SW480 (cell line): ENCODE measurements around the gene COL5A1.

ENCODE experiments used
- DNase-seq: peaks from one replicate; pipeline ENCODE4 v3.0.0-alpha.2; 2016; ENCODE audit warnings: low spot score

Gene COL5A1

DNA sequence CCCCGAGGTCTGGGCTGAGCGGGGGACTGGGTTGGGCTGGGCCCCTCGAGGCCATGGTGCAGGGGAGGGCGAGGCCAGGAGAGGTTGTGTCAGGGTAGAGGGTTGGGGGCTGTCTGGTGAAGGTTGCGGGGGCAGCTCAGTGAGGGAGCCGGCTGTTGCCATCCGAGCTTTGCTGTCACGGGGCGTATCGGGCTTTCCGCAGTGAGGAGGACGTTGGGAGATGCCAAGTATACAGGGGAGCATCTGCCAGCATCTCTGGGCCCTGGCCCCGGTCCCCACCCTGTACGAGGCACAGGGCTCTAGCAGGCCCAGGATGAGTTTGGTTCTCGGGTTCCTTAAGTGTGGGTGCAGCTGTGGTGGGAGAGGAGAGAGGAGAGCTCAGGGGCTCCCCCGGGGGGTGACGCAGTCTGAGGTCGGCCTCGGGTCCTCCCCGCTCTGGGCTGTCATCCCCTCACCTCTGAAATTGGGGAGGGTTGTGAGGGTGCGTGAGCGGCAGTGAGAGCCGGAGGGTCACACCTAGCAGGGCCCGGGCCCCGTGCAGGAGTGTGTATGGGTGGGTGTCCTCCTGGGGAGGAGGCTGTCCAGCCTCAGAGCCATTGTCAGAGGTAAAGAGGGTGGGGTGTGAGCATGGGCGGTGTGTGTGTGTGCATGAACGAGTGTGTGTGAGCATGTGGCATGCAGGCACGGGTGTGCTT, 87.3 kb downstream of the COL5A1 start:
- DNase-seq = no peak

DNA sequence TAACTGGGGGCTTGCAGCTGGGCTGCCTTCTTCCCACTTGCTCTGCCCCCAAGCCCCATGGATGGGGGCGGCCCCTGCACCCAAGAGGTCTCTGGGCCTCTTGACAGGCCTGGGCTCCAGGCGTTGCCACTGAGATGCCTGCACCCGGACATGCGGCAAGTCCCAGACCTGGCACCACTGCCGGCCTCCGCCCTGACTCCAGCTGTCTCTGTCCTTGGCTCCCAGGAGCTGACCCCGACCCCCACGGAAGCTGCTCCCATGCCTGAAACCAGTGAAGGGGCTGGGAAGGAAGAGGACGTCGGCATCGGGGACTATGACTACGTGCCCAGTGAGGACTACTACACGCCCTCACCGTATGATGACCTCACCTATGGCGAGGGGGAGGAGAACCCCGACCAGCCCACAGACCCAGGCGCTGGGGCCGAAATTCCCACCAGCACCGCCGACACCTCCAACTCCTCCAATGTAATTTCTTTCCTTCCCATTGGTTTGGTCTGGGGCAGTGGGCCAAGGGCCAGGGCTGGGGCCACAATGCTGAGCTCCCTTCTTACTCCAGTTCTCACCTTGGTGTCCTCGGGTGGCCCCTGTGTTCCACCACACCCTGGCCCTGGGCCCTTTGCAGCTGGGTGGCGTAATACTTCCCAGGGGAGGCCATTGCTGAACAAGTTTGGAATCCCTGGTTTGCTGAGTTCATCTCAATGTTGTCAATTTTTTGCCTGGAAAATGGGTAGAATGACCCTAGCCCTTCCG, 88.6 kb downstream of the COL5A1 start:
- no peak for DNase-seq

DNA sequence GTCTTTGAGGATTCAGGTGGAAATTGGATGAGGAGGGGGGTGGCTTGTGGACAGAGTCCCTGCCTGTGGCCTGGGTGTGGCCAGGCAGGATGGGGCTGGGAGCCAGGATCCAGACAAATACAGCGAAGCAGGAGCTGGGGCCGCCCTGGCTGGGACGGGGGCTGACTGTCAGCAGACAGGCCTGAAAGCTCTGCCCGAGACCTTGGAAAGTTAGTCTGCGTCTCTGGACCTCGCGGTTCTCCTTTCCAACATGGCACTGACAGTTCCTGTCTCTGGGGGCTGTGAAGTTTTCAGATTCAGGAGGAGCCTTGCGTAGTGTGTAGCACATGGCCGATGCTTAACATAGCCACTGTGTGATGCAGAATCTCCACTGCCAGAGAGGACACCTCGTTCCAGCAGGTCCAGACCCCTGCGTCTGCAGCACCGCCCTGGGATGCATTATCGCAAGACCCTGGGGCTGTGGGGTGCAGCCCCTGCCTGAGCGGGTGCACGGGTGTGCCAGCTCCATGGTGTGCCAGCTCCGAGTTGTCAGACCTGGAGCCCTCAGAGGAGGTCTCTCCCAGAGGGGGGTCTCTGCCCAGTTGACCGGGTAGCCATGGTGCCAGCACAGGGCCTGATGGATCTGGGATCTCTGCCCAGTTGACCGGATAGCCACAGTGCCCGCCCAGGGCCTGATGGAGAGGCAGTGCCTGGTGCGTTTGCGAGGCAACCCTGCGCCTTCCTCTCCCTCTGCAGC, 89.3 kb downstream of the COL5A1 start:
- DNase-seq = no peak

DNA sequence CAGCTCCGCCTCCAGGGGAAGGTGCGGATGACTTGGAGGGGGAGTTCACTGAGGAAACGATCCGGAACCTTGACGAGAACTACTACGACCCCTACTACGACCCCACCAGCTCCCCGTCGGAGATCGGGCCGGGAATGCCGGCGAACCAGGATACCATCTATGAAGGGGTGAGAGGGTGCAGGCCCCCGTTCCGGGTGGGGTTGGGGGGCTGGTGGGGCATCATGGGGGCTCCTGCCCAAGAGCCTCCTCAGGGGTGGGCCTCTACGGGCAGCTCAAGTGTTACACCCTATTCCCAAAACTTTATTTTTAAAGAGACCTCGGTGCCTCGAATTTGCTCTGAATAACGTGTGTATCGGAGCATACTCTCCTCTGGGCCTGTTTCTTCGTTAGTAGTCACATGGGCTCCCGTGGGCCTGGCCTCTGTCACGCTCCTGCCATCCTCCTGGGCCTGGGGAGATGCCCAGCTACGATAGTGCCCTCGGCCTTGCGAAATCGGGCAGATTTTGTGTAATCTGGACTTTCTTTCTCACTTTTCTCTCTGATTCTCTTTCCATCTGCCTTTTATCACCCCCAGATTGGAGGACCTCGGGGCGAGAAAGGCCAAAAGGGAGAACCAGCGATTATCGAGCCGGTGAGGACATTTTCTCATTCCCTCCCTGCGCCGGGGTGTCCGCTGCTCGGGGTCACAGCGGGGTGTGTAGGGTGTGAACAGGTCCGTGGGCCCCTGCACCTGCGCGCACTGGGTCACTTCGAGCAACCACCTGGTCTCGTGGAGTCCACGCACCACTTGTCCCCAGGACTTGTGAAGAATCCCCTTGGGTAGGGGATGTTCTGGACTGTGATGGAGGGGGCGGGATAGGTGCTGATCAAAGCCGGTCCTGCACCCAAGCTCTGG, 90.1 kb downstream of the COL5A1 start:
- DNase-seq = no peak

DNA sequence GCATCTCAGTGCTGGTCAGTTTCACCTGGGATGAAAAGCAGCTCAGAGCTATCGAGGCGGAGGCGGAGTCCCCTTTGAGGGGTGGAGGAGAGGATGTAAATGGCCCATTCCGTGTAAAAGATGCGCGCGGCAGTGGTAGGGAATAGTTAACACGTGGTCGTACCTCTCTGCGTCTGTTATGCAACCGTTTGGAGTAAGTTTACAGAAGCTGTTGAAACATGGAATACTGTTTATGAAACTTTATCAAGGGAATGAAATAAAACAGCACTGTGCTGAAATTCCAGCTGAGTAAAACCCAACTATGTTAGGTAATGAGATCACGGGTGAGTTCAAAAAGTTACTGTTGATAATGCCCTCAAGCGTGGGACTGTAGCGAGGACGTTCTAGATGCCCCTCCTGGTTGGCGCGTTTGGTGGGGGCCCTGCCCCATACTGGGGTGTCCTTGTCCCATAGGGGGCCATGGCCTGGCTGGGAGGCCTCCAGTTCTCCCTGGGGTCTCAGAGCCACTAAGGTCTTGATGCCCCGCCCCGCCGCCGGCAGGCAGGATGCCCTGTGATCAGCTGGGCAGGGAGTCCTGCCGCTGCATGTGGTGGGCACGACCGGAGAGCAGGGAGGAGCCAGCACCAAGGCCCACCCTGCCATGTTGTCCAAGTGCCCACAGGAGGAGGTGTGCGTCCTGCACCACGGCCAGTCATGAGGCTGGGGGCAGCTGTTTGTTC, 90.9 kb downstream of the COL5A1 start:
- DNase-seq = no peak

DNA sequence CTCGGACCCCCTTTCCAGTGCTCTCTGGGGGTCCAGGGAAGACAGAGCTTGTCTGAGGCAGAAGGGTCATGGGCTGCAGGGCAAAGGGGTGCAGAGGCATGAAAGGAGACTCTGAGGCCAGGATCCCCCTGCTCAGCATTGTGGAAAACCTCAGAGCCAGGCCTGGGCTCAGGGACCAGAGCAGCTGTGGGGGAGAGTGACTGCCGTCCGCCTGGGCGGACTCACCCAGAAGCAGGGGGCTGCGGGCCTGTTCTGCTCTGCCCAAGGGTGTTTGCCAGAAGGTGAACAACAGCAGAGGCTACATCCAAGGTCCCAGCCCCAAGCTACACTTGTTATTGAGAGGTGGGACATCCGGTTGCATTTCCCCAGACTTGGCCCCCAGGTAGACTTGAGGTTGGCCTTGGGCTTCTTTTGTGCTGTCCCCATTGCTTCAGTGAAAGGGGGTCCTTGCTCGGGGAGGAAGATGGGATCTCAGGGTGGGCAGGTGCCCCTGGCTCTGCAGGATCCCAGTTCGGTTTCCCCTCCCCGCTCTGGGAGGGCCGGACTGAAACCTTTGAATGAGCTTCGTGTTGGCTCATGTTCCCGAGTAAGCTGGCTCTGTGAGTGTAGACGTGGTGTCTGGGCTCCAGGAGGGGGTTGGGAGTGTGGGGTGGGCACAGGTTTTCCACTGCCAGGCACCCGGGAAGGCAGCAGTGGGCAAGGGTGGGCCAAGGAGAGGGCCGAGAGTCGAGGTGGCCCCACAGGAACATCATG, 92.1 kb downstream of the COL5A1 start:
- DNase-seq = no peak

DNA sequence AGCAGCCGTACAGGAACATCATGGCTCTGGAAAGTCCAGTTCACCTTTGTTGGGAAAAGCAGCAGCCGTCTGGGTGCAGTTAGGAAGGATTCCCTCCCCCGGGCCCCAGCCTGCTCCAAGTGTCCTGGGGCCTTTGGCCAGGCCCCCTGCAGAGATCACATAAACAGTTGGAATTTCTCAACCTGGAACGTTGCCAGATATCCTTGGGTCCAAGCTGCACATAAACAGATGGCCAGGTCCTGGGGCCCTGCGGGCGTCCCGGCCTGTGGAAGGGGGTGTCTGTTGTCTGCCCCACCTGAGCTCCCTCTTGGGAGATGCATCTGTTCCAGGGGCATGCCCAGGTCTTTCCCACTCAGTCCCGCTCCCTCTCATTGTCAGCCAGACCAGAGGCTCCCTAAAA, 92.7 kb downstream of the COL5A1 start:
- no peak for DNase-seq

DNA sequence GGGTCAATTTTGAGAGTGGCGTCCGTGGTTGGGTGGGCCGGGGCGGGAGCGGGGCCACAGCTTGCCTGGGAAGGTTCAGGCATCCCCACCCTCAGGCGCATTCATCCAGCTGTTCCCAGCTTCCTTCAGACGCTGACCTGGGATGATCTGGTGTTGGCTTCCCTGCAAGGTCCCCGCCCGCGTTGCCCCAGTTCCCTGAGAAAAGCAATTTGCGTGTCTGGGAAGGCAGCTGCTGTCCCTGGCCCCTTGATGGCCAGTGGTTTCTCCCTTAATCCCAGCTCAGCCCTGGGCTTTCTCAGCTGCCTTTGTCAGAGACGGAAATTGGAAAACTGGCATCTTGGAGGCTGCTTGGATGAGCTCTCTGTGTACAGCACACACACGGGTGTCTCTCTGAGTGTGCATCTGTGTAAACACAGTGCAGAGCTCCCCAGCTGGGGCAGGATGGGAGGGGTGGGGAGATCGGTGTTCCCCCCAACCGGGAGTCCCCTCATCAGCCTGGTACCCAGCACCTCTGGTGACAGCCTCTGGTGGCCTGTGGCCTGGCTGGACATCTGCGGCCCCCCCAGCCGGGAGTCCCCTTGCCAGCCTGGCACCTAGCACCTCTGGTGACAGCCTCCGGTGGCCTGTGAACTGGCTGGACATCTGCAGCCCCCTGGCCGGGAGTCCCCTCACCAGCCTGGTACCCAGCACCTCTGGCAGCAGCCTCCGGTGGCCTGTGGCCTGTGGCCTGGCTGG, 94.0 kb downstream of the COL5A1 start:
- DNase-seq = no peak

DNA sequence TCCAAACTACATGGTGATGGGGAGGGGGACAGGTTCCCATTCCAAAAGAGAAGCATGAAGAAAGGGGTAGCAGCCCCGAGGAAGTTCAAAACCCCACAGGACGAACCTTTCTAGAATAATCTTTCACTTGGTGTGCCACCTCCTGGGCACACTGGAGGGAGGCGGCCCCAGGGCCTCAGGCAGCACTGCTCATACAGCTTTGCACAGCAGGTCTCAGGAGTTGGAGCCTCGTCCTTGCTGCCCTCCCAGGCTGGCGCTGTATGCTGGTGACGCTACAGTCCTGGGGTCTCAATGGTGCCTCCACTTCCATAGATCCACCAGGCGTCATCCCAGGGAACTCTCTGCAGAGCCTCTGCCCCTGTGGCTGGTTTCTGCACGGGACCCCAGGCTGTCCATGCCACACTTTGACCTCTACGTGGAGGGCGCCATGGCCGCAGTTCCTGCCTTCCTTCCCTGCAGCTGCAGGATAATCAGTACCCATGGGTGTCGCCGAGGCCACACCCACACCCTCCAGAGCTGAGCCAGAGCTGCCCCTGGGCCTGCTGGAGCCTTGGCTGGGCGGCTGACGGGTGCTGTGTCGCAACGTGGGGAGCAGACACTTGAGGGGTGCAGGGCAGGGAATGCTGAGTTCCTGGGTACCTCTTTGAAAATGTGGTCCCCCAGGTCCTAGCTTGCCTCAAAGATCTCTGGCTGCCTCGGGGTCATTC, 95.3 kb downstream of the COL5A1 start:
- DNase-seq = no peak

DNA sequence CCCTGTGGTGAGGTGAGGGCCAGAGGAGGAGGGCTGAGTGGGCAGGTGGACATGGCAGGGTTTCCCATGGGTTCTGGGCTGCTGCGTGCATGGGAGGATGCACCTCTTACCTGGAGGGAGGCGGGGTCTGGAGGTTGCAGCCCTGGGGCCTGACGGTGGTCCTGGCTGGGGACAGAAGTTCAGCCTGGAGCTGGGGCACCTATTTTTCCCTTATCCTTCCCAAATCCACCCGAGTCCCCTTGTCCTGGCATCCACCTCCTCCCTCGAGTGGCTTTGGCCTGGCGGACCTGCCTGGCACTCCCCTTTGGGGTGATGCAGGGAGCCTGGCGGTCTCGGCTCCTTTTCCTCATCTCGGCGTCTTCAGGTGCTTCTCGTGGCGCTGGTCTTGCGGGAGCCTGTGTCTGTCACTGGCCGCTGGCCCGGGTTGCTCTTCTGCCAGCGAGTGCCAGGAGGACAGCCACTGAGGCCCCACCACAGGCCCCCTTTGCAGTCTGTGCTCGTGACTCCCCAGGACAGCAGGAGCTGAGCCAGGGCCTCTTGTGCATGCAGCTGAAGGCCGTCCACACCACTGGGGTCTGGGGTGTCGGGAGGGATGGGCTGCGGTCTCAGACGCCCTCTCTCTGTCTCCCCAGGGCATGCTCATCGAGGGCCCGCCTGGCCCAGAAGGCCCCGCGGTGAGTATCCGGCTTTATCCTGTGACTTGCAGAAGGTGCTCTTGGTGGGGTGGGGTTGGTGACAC, 96.4 kb downstream of the COL5A1 start:
- DNase-seq = no peak

DNA sequence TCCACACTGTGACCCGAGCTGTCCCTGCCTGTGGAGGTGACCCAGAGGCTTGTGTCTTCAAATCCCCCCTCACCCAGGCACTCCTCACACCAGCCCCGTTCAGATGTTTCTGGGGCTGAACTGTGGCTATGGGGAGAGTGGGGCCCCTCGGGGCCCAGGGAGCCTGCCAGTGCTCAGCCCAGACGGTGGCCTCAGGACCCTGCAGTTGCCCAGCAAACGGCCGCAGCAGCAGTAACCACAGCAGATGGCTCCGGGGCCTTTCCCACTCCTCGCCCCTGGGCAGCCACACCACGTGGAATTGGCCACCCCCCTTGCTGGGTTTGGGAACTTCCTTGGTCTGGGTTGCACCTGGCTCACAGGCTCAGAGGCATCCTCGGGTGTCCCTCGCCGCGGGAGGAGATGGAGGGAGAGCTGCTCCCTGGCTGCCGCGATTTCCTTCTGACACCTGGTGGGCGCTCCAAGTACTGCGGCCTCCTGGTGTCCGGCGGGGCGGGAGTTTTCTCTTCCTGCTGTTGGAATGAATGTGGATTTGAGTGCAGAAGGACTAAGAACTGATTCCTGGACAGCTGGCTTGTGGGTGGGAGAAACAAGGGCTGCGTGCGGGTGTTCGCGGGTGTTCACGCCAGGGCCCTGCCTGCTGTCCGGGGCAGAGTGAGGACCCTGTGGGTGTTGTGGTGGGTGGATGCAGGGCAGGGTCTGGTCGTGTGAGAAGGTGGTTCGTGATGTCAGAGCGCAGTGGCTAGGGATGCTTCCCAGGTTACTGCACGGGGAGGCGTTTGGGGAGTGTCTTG, 97.5 kb downstream of the COL5A1 start:
- DNase-seq = peak; percentile 61

DNA sequence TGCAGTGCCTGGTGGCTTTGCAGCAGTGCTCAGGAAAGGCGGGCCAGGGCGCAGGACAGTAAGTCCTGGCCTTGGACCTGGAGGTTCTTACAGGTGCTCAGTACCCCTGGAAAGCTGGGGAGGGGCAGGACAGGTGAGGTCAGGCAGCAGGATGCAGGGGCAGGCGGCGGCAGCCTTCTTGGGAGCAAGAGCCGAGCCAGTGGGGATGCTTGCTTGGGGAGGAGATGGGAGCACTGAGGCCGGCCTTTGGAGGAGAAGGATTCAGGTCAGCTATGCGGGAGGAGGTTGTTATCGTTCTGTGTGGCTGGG, 98.0 kb downstream of the COL5A1 start:
- DNase-seq = no peak

DNA sequence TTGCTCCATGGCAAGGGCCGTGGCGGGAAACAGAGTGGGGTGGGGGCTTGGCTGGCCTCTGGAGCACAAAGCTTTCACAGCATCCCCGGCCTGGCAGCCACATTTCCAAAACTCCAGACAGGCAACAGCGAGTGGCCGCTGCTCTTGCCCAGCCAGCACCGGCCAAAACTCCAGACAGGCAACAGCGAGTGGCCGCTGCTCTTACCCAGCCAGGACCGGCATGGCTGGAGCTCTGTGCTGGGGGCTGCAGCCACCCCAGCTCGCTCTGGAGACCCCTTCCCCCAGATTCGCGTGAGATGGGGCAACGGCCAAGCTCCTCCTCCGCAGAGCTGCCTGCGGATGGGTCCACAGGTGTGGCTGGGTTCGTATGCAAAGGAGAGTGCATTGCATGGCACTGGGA, 98.5 kb downstream of the COL5A1 start:
- DNase-seq = no peak

DNA sequence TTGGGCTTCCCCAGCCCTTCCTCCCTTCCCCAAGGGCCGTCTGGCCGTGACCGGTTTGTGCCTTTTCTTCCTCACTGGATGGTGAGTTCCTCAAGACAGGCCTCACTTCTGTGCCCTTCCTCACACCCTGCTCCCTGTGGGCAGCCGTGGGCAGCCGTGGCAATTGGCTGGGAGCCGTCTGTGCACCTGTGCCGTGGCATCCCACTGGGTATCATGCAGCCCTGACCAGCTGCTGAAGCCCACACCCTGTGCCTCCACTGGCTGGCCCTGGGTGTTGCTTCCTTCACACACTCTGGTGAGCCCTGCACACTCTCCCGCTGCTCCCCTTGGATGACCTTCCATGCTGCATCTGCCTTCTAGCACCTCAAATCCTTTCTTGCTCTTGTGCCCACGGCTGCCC, 100.2 kb downstream of the COL5A1 start:
- DNase-seq = no peak

DNA sequence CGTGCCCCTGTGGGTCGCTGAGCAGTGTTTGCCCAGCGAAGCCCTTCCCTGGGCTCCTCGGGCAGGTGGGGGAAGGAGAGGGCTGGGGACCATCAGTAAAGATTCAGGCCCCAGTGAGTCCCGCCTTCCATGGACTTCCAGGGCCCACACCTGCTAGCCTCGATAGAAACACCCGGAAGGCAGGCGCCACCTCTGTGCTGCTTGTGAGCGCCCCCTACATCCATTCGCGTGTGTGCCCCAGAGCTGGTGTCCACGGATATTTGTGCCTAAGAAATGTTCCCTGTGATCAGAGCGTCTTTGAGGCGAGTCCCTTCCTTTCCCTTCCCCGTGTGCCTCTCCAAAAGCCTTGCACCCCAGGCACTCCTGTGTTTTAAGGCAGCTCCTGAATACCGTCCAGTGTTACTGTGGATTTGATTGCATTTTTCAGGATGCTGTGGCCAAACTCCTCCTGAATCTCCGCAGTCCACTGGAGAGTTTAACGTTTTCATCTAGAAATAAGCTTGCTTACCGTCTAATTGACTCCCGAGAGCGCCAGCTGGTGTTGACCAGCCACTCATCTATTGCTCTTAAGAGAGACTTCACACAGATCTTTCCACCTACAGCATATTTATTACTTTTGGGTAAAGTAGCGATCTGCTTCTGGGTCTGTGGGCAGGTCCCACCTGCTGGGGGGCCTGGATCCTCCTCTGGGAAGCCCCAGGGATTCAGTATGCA, 101.4 kb downstream of the COL5A1 start:
- no peak for DNase-seq

DNA sequence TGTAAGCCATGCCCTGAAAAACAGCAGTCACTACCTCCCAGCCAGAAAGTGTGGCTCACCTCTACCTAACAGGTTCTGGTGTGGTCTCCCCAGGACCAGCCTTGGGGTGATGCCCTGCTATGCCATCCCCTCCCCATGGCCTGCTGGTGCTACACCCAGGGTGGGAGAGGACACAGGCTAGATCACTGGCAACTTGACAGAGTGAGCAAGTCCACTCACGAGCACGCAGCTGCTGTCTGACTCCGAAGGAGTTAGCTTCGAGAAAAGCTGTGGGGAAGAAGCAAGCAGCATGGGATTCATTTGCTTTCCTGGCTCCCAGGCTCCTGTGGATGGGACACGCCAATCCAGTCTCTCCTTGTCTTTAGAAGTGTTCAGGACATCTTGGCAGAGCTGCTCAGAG, 102.2 kb downstream of the COL5A1 start:
- DNase-seq = no peak
